Esophagus muscularis mucosa (tissue), 4 donors: Measurements from ENCODE around the gene DAAM2.

Source experiments
- EP300 ChIP-seq: sonication (generic); formaldehyde crosslinking; IDR thresholded peaks from one replicate; pipeline ENCODE4 v1.6.1; 2017; ENCODE audit warnings: antibody characterized with exemption
- POLR2A ChIP-seq: fragments of 450-650 bp; IDR thresholded peaks from one replicate; pipeline ENCODE4 v1.6.1; 2017; ENCODE audit warnings: antibody characterized with exemption, moderate library complexity, mild to moderate bottlenecking, low read depth
- POLR2AphosphoS5 ChIP-seq, 2 donors: sonication (generic); formaldehyde crosslinking; IDR thresholded peaks; one replicate each; pipeline ENCODE4 v1.6.1; 2017; ENCODE audit warnings: antibody characterized with exemption in 2 of 2
- TF ChIP-seq, protein P1 (sequence below), 3 experiments: fragments of 200-600 bp in 2 of 3; fragments of 450-650 bp in 1 of 3; sonication (generic) in 2 of 3; IDR thresholded peaks; one replicate each; pipeline ENCODE4 v1.5.1; 2017 to 2019; ENCODE audit warnings: antibody characterized with exemption in 3 of 3, mild to moderate bottlenecking in 2 of 3, moderate library complexity in 1 of 3

DNA sequence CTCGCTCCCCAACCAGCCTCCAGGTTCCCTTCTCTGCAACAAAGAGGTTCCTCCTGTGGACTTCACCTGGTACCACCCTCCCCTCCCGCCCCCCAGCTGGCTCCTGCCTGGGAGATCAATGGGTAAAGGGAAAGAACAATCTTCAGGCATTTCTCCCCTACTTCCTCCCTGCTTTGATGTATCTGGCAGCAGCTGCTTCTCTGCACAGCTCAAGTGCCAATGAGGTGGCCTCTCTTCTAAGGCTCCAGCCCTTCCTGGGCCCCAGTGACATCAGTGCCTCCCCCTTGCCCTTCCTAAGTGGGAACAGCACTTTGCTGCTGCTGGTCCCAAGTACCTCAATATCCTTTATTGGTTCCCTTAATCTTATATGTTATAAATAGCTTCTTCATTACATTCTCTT is 118.6 kb downstream of the DAAM2 start:
- TF ChIP-seq, protein P1, sequence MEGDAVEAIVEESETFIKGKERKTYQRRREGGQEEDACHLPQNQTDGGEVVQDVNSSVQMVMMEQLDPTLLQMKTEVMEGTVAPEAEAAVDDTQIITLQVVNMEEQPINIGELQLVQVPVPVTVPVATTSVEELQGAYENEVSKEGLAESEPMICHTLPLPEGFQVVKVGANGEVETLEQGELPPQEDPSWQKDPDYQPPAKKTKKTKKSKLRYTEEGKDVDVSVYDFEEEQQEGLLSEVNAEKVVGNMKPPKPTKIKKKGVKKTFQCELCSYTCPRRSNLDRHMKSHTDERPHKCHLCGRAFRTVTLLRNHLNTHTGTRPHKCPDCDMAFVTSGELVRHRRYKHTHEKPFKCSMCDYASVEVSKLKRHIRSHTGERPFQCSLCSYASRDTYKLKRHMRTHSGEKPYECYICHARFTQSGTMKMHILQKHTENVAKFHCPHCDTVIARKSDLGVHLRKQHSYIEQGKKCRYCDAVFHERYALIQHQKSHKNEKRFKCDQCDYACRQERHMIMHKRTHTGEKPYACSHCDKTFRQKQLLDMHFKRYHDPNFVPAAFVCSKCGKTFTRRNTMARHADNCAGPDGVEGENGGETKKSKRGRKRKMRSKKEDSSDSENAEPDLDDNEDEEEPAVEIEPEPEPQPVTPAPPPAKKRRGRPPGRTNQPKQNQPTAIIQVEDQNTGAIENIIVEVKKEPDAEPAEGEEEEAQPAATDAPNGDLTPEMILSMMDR (IDR thresholded peaks at IDR 0.05), result no peak
- TF ChIP-seq POLR2A (no peak), POLR2AphosphoS5 (IDR thresholded peaks at IDR 0.05) (no peak), EP300 (no peak)
